ENCODE data around the gene C8B.

C8B gene

DNA sequence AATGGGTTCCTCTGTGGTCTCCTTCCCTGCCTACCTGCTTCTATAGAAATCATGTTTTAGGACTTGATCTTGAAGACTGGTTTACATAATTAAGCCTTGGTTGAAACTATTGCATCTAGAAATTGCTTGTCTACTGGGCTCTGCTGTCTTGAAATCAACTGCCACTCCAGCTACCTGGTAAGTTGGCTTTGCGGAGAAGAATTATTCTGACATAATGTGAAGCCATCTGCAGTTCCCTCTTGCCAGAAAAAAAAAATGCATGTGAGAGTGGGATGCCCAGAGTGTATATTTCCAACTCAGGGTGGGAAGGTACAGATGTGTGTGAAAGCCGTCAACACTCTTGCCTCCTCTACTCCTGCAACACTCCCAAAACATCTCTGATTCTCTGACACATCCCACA, 27.2 kb downstream of the C8B start:
- intact Hi-C loops (cut with DNase I) = no loop called here
- DNase-seq = no peak

DNA sequence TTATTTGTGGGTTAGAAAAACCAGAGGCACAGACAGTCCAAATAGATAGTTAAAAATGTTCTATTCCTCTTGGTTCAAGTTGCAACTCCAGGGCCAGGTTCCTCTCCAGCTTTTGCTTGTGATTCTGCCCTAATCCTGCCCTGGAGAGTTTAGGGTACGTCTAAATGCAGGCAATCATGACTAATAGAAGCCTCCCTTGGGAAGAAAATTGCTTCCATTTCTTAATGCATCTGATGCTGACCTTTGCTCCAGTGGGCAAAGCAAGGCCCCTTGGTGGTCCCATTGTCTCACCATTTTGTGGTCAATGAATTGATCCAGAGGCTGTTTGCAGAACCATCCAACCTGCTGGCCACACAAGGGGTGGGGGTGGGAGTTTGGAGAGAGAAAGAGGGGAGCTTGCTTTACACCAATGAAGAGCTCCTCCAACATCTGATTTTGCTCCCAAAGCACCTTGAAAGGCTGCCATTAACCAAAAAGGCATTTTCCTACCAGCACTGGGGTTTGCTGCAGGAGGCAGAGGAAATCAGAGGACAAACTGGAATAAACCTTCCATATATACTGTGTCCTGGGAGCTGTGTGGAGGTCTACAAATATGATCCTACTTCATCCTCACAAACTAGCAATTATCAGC, 31.3 kb downstream of the C8B start:
- intact Hi-C loops (cut with DNase I) = no loop called here
- DNase-seq = no peak

DNA sequence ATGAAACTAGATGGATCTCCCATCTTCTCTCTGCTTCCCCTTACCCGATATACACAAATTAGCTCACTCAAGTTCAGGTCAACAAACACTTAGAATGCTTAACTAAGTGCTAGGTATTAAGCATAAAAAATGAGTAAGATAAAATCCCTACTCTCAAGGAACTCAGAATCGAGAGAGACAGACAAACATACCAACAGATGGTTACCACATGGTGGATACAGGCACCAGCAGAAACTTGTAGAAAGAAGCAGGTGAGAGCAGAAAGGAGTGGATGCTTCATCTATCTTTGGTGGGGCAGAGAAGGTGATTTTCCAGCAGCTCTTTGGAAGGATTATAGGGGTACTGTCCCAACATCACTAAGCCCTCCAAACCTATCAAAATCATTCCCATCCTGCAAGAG, 32.2 kb downstream of the C8B start:
- no peak for DNase-seq
- intact Hi-C loops (cut with DNase I) = no loop called here

DNA sequence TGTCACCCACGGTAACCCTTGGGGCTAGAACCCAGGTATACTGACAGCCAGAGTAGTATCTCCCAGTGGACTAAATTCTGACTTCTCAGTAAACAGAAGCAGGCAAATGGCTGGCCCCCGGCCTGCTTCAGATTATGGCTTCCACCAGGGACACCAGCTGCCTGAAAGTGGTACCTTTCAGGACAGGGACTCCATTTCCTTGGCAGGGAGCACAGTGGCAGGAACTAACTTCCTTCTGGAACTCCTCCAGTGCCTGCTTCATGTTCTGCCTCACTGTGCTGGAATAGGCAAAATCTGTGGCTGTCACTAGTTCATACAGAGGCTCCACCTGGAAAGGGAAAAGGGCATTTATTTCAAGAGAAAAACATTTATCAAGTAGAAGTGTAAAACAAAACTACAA, 32.7 kb downstream of the C8B start:
- DNase-seq = no peak
- intact Hi-C loops (cut with DNase I) = no loop called here

DNA sequence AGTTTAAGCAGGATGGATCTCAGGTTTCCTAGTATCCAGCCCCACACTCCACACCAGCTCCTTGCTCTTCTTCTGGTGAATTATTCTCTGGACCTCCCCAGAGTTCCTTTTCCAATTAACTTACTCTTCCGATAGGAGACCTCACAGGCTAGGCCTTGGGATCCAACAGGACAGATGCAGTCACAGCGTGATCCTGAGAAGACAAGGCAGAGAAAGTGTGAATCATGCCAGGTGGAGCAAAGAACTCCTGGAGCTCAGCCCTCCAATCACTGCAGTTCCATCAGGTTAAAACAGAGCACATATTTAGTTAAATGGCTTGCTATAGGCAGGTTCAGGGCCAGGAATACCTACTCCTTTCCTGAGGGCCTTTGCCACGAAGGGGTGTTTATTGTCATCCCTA, 34.1 kb downstream of the C8B start:
- DNase-seq = no peak
- intact Hi-C loops (cut with DNase I) = no loop called here

DNA sequence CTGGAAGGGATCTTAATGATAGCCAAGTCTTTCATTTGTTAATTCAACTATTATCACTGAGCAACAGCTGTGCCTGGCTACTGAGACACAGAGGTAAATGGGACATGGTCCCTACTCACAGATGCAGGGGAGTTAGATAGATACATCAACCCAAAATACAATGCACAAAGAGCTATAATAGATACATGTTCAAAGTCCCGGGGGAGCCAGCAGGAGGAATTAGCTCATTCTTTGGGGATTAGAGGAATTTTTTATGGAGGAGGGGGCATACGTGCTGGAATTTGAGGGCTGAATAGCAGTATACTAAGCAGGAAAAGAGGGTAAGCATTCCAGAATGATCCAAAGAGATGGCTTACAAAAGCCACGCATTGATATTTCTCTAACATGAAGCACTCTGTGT, 34.6 kb downstream of the C8B start:
- no peak for DNase-seq
- intact Hi-C loops (cut with DNase I) = no loop called here

DNA sequence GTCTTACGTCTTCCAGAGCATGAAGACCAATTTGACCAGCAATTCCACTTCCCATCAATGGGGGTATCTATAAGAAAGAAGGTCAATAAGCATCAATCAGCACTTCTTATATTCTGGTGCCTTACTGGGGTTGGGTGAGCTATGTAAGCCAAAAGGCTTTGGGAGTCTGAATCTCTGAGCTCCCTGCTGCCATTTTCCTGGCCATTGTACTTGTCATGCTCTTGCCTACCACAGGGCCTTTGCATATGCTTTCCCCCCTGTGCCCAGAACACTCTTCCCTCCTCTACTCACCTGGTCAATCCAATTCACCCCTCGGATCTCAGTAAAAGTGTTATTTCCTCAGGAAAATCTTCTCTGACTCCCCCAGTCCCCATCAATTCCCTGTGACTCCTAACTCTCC, 36.3 kb downstream of the C8B start:
- intact Hi-C loops (cut with DNase I) = no loop called here
- no peak for DNase-seq

DNA sequence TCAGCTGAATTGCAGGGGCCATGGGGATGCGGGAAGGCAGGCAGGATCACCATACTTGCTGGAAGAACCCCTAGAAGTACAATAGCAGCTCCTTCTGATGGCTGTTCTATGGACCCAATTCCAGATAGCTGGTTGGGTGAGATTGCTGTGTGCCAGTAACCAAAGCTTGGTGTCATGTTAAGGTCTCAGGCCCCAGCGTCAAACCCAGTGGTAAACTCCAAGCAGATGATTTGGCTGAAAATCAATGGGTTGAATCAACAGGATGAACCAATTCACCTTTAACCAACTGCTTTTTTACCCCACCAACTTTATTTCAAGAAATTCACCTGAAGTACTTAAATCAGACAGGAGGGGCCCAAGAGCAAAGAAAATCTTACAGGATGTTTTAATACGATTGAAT, 37.8 kb downstream of the C8B start:
- intact Hi-C loops (cut with DNase I) = no loop called here
- DNase-seq = no peak

DNA sequence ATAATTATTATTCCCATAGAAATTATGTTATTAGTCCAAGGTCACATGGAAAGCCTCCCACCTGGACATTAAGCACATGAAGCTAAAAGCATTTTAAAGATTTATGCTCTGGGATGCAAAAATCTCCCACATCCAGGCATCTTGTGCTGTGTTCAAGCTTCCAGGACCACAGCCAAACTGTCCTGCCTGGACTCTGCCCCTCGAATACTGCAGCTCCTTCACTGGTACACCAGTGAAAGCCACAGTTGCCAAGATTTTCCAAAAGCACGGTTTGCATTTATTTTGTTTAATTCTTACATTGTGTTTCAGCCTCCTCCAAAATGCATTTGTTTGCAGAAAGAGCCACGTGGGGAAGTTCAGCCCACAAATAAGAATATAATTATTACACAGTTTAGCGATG, 38.6 kb downstream of the C8B start:
- intact Hi-C loops (cut with DNase I) = no loop called here
- no peak for DNase-seq

DNA sequence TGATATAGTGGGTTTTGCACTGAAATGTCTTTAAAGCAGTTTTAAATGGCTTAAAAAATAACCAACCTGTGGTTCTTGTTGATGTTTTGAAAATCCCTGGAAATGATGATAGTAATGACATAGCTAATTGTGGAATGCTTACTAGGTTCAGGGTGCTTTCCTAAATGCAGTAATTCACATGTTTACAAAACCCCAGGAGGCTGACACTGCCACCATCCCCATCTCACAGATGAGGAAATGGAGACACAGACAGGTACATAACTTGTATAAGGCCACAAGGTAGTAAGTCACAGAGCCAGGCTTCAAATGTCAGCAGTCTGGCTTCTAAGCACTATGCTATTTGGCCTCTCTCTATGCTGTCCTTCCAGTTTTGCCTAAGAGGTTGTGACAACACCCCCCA, 40.6 kb downstream of the C8B start:
- DNase-seq = no peak
- intact Hi-C loops (cut with DNase I) = no loop called here

DNA sequence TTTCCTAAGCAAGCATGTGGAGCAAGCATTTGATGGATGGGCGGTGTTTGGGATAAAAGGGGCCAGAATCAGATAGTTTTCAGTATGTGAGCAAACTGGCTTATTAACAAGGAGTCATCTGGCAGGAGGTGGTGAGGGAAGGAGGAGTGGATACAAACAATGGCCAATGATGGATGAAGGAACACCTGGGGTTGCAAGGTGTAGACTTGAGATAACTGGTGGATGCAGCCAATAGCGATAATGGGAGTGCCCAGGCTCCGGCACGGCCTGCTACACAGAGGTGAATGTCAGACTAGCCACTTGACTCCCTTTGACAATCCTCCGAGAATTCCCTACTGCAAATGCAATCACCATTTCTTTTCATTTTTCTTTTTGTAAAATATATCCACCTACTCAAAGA, 41.7 kb downstream of the C8B start:
- intact Hi-C loops (cut with DNase I) = no loop called here
- DNase-seq = no peak

DNA sequence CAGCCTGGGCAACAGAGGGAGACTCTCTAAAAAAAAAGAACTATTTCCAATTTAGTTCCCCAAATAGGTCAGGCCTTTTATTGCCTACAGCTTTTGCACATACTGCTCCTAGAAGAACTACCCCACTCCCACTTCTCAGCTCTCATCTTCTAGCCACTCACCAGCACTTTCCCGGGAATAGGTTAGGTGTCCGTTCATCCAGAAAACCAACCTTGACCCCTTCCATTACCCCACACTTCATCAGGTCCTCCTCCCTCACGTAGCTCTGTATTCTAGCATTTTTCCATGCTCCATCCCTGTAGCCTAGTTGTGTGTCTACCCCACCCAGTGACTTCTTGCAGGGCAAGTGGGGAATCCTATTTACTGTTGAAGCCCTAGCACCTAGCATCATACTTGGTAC, 42.6 kb downstream of the C8B start:
- no peak for DNase-seq
- intact Hi-C loops (cut with DNase I) = no loop called here

DNA sequence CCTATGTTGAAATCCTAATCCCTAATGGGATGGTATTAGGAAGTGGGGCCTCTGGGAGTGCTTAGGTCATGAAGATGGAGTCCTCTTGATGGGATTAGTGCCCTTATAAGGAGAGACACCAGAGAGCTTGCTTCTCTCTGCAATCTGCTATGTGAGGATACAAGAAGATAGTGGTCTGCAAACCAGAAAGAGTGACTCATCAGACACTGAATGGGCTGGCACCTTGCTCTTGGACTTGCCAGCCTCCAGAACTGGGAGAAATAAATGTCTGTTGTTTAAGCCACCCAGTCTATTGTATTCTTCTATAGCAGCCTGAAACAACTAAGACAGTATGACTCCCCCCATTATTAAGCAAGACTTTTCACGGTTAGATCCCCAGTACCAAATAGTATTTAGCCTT, 43.3 kb downstream of the C8B start:
- intact Hi-C loops (cut with DNase I) = no loop called here
- DNase-seq = no peak

DNA sequence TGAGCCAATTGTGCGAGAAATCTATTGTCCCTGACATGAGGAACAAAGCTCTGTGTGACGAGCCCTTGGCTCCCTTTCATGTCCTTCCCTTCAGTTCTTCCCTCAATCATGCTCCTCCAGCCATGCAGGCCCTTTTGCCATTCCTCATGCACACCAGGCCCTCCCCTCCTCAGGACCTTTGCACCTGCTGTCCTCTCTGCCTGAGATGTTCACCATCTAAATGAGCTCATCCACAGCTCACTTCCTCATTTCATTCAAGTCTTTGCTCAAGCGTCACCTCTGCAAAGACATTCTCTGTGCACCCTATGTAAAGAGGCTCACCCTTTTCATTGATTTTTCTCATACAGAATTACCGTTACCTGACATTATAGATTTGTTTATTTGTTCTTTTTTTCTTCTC, 43.7 kb downstream of the C8B start:
- DNase-seq = no peak
- intact Hi-C loops (cut with DNase I) = no loop called here

DNA sequence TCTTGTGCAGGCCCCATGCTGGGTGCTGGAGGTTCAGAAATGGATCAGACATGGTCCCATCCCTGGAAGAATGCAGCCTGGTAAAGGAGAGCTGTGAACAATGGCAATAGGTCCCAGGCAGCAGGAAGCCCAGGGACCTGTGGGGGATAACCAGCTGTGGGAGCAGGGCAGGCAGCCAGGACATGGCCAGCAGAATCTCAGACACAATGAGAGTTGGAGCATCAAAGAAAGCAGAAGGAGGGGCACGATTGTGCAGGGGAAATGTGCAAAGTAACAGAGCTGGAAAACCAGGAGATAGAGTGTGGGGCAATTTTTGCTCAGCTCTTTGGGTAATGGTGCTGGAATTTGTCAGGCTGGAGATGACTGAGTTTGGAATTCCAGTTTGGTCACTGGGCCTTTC, 44.3 kb downstream of the C8B start:
- intact Hi-C loops (cut with DNase I) = no loop called here
- no peak for DNase-seq

DNA sequence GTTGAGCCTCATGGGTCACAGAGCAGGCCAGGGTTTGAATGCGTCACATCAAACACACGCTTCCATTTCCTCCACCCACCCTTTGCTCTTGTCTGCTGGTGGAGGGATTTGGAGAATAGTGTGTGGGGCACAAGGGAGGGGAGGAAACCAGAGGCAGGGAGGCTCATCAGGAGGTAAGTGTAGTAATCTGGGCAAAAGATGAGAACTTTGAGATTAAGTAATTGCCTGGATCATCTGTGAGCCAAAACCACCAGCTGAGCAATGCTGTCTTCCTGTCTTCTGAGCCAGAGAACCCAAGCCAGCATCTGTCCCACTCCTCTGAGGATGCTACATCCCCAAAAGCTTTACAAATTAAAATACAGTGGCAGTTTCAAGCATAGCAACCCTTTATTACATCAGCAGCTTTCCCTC, 45.2 kb downstream of the C8B start:
- no peak for DNase-seq
- intact Hi-C loops (cut with DNase I) = no loop called here

DNA sequence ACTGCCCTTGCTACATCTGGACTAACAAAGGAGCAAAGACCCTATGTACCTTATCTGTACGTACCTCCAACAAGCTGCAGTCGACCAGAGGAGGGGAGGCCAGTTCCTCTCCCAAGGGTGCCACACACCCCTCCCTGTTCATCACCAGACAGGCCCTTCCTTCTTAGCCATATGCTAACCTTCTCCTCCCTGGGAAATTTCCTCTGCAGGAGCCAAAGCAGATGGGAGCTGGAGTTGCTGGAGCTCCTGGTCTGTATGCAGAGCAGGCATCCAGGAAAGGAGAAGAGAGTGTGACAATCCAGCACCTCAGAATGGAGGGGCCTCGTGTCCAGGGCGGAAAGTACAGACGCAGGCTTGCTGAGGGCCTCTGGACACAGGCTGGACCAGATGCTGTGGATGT, 48.5 kb downstream of the C8B start:
- intact Hi-C loops (cut with DNase I) = no loop called here
- no peak for DNase-seq

DNA sequence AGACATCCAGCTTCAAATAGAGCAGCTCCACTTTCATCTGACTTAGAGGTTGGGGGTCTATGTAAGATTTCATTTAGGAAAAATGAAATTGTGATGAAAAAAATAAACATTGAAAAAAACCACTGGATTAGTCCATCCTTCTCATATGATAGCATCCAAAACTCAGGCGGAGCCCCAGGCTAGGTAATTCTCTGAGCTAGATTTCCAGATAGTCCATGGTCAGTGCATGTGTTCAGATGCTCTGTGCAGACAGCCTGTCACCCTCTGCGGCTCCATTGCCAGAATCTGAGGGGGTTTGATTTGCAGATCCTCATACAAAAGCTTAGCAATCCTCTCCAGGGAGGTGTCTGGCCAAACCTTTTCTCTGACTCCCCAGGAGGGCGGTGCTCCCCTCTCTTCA, 49.2 kb downstream of the C8B start:
- intact Hi-C loops (cut with DNase I) = no loop called here
- no peak for DNase-seq

DNA sequence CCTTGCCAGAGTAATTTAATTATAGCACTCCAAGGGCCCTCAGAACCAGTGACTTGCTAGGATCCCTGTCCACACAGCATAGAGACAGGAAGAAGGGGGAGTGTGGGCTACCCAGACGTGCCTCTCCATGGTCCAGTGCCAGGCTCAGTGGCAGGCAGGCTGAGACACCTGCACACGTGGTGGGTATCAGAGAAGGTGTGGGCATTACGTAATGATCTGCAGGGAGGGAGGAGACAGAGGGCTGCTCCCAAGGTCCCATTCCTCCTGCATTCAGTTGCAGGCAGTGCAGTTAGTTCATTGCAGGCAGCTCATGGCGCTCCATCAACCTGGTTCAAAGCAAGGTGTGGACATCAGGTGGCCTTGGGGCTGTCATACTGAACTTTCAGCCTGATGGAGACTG, 49.9 kb downstream of the C8B start:
- intact Hi-C loops (cut with DNase I) = no loop called here
- no peak for DNase-seq

DNA sequence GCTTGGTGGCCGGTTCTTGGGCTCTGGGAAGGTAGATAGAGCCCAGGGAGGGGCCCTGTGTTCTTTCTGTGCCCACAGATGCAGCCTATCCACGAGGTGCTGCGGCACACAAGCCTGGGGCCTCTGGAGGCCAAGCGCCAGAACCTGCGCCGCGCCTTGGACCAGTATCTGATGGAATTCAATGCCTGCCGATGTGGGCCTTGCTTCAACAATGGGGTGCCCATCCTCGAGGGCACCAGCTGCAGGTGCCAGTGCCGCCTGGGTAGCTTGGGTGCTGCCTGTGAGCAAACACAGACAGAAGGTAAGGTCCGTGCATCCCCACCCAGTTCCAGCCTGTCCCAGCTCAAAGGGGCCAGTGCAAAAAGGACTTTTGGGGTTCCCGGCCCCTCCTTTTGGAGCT, 53.5 kb downstream of the C8B start:
- intact Hi-C loops (cut with DNase I) = no loop called here
- no peak for DNase-seq

DNA sequence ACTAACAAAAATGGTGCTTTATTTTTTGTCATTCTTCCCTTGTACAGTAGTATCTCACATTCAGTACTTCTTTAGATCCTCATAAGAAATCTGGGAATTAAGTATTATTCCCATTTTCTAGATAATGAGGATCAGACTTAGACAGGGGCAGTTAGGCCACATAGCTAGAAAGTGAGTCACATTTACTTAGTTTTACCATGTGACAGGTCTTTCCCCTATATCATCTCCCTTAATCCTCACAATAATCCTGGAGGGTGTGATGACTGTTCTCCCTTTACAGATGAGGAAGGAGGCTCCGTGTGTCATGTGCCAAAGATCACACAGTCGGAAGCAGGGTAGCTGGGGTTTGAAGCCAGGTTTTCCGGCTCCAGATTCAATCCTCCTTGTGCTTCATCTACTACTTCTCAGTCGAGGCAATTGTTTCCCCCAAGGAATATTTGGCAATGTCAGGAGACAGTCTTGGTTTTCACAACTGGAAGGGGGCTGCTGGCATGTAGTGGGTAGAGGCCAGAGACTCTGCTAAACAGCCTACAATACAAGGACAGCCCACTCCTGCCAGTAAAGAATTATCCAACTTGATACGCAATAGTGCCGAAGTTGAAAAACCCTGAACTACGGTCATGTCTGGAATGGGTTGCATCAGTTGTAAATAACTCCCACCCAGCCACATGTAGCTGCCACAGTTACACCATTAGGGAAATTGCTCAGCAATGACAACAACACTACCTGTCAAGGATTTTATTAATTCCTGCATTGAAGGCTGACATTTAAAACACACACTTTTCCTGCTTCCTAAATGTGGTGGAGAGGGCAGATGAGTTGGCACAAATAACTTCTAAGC, 54.5 kb downstream of the C8B start:
- intact Hi-C loops (cut with DNase I) = no loop called here
- DNase-seq = no peak
